DOHH2 (cell line): ENCODE results near the gene TNFRSF9.

Source experiments
- H3F3A ChIP-seq: fragments of 200-600 bp; sonication (generic), shearing (Covaris generic); 2 replicates; pipeline ENCODE4 v1.6.0; 2016; ENCODE audit warnings: antibody characterized with exemption, mild to moderate bottlenecking; ENCODE audit not compliant: control insufficient read depth, insufficient read depth
- H3K27ac ChIP-seq: fragments of 200-600 bp; sonication (generic); 2 replicates; pipeline ENCODE4 v1.5.1; 2014; ENCODE audit warnings: low read depth, mild to moderate bottlenecking, low read length, moderate library complexity
- H3K27me3 ChIP-seq: fragments of 200-600 bp; sonication (generic); 2 replicates; pipeline ENCODE4 v1.6.1; 2014; ENCODE audit warnings: mild to moderate bottlenecking, low read length, mixed read lengths; ENCODE audit not compliant: control insufficient read depth
- H3K36me3 ChIP-seq: fragments of 200-600 bp; sonication (generic); 2 replicates; pipeline ENCODE4 v1.6.1; 2014; ENCODE audit warnings: mild to moderate bottlenecking, low read length, moderate library complexity, mixed read lengths; ENCODE audit not compliant: control insufficient read depth
- H3K4me1 ChIP-seq: fragments of 200-600 bp; sonication (generic); 2 replicates; pipeline ENCODE4 v1.6.1; 2014; ENCODE audit warnings: mild to moderate bottlenecking, low read length, mixed read lengths; ENCODE audit not compliant: control insufficient read depth
- H3K4me2 ChIP-seq: fragments of 200-600 bp; sonication (generic); 2 replicates; pipeline ENCODE4 v1.6.0; 2014; ENCODE audit warnings: mild to moderate bottlenecking, low read length, moderate library complexity
- H3K4me3 ChIP-seq: fragments of 200-600 bp; sonication (generic); 2 replicates; pipeline ENCODE4 v1.5.1; 2014; ENCODE audit warnings: mild to moderate bottlenecking, low read length, mixed read lengths
- H3K79me2 ChIP-seq: fragments of 200-600 bp; sonication (generic); 2 replicates; pipeline ENCODE4 v1.6.1; 2014; ENCODE audit warnings: mild to moderate bottlenecking, low read length, mixed read lengths; ENCODE audit not compliant: control insufficient read depth
- H3K9me2 ChIP-seq: fragments of 200-600 bp; sonication (generic); replicated peaks from 2 replicates; pipeline ENCODE4 v1.6.1; 2014; ENCODE audit warnings: mild to moderate bottlenecking, low read length, mixed read lengths; ENCODE audit not compliant: control insufficient read depth
- H3K9me3 ChIP-seq: fragments of 200-600 bp; sonication (generic); 2 replicates; pipeline ENCODE4 v1.6.1; 2014; ENCODE audit warnings: antibody characterized with exemption, low read length, mixed read lengths; ENCODE audit not compliant: control insufficient read depth, insufficient read depth
- H4K20me1 ChIP-seq: fragments of 200-600 bp; sonication (generic); 2 replicates; pipeline ENCODE4 v1.6.0; 2014; ENCODE audit warnings: low read depth, mild to moderate bottlenecking, antibody characterized with exemption, low read length, moderate library complexity; ENCODE audit not compliant: control insufficient read depth, insufficient read depth
- EZH2phosphoT487 ChIP-seq: fragments of 200-600 bp; sonication (generic); IDR thresholded peaks from 2 replicates; pipeline ENCODE4 v1.6.1; 2017; ENCODE audit warnings: borderline replicate concordance, mild to moderate bottlenecking, antibody characterized with exemption, low read length, moderate library complexity, mixed read lengths
- TF ChIP-seq, protein P1 (sequence below): fragments of 200-600 bp; sonication (generic); IDR thresholded peaks from one replicate; pipeline ENCODE4 v1.5.1; 2014; ENCODE audit warnings: antibody characterized with exemption, mild to moderate bottlenecking, low read depth, low read length; ENCODE audit not compliant: poor library complexity, severe bottlenecking

Gene TNFRSF9

DNA sequence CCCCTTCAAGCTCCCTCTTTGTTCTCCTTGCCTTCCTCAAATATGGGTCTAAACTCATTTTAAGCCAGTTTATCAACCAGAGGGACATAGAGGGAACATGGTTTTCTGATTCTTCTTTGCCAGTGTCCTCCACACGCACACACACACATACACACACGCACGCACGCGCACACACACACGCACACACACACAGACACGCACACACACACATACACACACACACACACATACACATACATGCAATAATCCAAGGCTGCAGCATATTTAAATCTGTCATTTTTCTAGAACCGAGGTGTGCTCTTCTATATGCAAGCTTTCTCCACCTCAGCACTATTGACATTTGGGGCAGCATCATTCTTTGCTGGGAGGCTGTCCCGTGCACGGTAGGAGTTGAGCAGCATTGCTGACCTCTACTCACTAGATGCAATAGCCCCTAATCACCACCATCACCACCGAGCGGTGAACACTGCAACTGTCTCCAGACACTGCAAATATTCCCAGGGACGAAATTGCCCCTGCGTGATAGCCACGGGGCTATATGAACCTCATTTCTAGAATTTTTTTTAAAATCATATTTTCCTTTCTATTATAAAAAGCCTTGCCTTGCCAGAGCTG is 8.0 kb downstream of the TNFRSF9 start:
- Histone ChIP-seq H3K4me1 (no peaks in the 10 kb centered on the region), H3K4me2 (no peak overlapping the region), H3K27ac (no peak overlapping the region), H4K20me1 (no peaks in the 10 kb centered on the region), H3K36me3 (no peaks in the 10 kb centered on the region), H3K27me3 (0 out of 2 replicates have a peak, but pooled peaks cover 3% of the 10 kb centered on the region), H3K4me3 (no peak overlapping the region), H3K9me3 (no peaks in the 10 kb centered on the region), H3K9me2 (no peaks in the 10 kb centered on the region), H3F3A (no peaks in the 10 kb centered on the region), H3K79me2 (no peaks in the 10 kb centered on the region)
- TF ChIP-seq, protein P1, sequence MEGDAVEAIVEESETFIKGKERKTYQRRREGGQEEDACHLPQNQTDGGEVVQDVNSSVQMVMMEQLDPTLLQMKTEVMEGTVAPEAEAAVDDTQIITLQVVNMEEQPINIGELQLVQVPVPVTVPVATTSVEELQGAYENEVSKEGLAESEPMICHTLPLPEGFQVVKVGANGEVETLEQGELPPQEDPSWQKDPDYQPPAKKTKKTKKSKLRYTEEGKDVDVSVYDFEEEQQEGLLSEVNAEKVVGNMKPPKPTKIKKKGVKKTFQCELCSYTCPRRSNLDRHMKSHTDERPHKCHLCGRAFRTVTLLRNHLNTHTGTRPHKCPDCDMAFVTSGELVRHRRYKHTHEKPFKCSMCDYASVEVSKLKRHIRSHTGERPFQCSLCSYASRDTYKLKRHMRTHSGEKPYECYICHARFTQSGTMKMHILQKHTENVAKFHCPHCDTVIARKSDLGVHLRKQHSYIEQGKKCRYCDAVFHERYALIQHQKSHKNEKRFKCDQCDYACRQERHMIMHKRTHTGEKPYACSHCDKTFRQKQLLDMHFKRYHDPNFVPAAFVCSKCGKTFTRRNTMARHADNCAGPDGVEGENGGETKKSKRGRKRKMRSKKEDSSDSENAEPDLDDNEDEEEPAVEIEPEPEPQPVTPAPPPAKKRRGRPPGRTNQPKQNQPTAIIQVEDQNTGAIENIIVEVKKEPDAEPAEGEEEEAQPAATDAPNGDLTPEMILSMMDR = no peak
- TF ChIP-seq EZH2phosphoT487 = no peak

DNA sequence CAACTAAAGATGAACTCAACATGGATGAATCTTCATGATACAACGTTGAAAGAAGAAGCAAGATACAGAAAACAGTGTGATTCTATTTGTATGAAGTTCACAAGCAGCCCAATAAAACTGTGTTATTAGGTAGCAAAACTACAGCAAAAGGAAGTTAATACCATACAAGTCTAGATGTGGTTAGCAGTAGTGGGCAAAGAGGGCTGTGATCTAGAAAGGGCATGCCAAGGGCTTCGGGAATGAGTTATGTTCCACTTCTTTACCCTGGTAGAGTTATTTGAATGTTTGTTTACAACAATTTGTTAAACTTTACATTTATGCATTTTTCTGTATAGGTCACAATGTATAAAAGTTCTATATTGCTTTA is 9.2 kb downstream of the TNFRSF9 start:
- Histone ChIP-seq H3K4me1 (no peaks in the 10 kb centered on the region), H3K4me3 (no peak overlapping the region)

DNA sequence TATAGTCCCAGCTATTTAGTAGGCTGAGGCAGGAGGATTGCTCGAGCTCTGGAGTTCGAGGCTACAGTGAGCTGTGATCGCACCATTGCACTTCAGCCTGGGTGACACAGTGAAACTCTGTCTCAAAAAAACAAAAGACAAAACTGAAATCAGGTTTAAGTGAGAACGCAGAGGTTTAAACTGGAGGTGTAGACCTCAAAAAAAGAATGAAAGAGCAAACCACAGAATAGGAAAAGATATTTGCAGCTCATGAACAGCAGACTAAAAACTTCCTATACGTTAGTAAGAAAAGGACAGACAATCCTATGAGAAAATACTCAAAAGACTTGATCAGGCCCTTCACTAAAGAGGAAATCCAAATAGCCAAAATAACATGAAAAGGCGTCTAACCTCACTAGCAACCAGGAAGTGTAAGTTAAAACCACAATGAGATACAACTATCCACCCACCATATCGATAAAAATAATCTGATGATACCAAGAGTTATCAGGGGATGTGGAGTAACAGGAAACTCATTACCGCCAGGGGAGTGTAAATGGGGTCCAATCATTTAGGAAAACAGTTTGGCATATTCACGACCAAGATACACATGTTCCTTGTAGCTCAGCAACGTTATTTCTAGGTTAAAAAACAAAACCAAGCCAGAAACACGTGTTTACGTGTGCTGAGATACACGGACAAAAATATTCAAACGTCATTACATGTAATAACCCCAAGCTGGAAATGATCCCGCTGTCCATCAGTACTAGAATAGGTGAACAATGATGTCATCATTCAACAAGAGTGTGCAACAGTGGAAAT is 9.8 kb downstream of the TNFRSF9 start:
- Histone ChIP-seq H3K9me2 (no peaks in the 10 kb centered on the region), H3K27ac (no peak overlapping the region), H3K36me3 (no peaks in the 10 kb centered on the region), H3F3A (no peaks in the 10 kb centered on the region), H3K4me3 (no peak overlapping the region), H3K4me1 (no peaks in the 10 kb centered on the region), H3K4me2 (no peak overlapping the region), H3K27me3 (no peaks in the 10 kb centered on the region), H4K20me1 (no peaks in the 10 kb centered on the region), H3K9me3 (no peaks in the 10 kb centered on the region), H3K79me2 (no peaks in the 10 kb centered on the region)
- TF ChIP-seq, protein P1 = no peak
- no peak for TF ChIP-seq EZH2phosphoT487

More for the DNA sequence above, 9.2 kb downstream of the TNFRSF9 start:
- Histone ChIP-seq H4K20me1 (no peaks in the 10 kb centered on the region), H3K4me2 (no peak overlapping the region), H3K36me3 (no peaks in the 10 kb centered on the region), H3F3A (no peaks in the 10 kb centered on the region), H3K9me2 (no peaks in the 10 kb centered on the region), H3K9me3 (no peaks in the 10 kb centered on the region), H3K27me3 (no peaks in the 10 kb centered on the region), H3K27ac (no peak overlapping the region), H3K79me2 (no peaks in the 10 kb centered on the region)
- TF ChIP-seq EZH2phosphoT487 = no peak
- TF ChIP-seq, protein P1 = no peak
